Measurements from ENCODE around the gene GAS2L1. TPM values are rescaled to one million over a fixed set of nuclear protein-coding genes. Genes with fewer than 3 reads are reported as not detected.
A peak's percentile ranks its signal among the peaks of the same experiment; 100 is the strongest.

GAS2L1 gene
- total RNA-seq, 8 experiments from 2014 or later, result 0.55 to 14.1 (median 4.0) TPM

- ATAC-seq (replicated peaks in 6 of 8), result no peak
- 28 to 95% (median 80%) methylated on average over 1 to 2 of the region's 2 CpGs; no CpG with 5 or more reads in 1 of the 10 experiments for whole genome bisulfite sequencing, 10 experiments
- H3K27ac ChIP-seq, result no peak overlapping the region
- no peaks in the 10 kb centered on the region for H3K4me1 ChIP-seq (replicated peaks in 1 of 2)
- no peak overlapping the region for H3K4me3 ChIP-seq
- in situ Hi-C loops (cut with MboI; ENCODE audit: low pct_unique_long_range_greater_than_20kb in 2 of 9, low sequenced_read_pairs in 9 of 9, unreplicated experiment in 9 of 9), result no loop called here
Observed at GRCh38 chr22:29288837-29289236, 17.6 kb upstream of the GAS2L1 start.

- ATAC-seq (replicated peaks in 6 of 8), result no peak
- H3K4me3 ChIP-seq, result no peak overlapping the region
- H3K27ac ChIP-seq, result no peak overlapping the region
- WGBS, 10 experiments, result 42 to 100% (median 77%) methylated on average over 2 to 5 of the region's 5 CpGs; no CpG with 5 or more reads in 1 of the 10 experiments
- H3K4me1 ChIP-seq (replicated peaks in 1 of 2), result no peaks in the 10 kb centered on the region
- in situ Hi-C loops (cut with MboI; ENCODE audit: low pct_unique_long_range_greater_than_20kb in 2 of 9, low sequenced_read_pairs in 9 of 9, unreplicated experiment in 9 of 9), result no loop called here
Observed at GRCh38 chr22:29290061-29290460, 16.4 kb upstream of the GAS2L1 start.

GRCh38 chr22:29291215-29291614, 15.2 kb upstream of the GAS2L1 start:
- ATAC-seq (replicated peaks in 6 of 8), result no peak
- Histone ChIP-seq H3K27ac (no peak overlapping the region), H3K4me3 (no peak overlapping the region), H3K4me1 (replicated peaks in 1 of 2) (no peaks in the 10 kb centered on the region)
- WGBS, 10 experiments, result 70 to 96% (median 84%) methylated on average over 1 to 7 of the region's 7 CpGs; no CpG with 5 or more reads in 2 of the 10 experiments
- in situ Hi-C loops (cut with MboI; ENCODE audit: low pct_unique_long_range_greater_than_20kb in 2 of 9, low sequenced_read_pairs in 9 of 9, unreplicated experiment in 9 of 9), result no loop called here

GRCh38 chr22:29292379-29292778, 14.1 kb upstream of the GAS2L1 start:
- ATAC-seq (replicated peaks in 6 of 8), result no peak
- no peak overlapping the region for H3K27ac ChIP-seq
- H3K4me1 ChIP-seq (replicated peaks in 1 of 2), result no peaks in the 10 kb centered on the region
- no peak overlapping the region for H3K4me3 ChIP-seq
- in situ Hi-C loops (cut with MboI; ENCODE audit: low pct_unique_long_range_greater_than_20kb in 2 of 9, low sequenced_read_pairs in 9 of 9, unreplicated experiment in 9 of 9), result no loop called here

GRCh38 chr22:29298641-29299040, 7.8 kb upstream of the GAS2L1 start:
- ATAC-seq (replicated peaks in 6 of 8), result no peak

GRCh38 chr22:29299136-29299900, 7.1 kb upstream of the GAS2L1 start:
- Histone ChIP-seq H3K4me3 (no peak overlapping the region), H3K27ac (no peak overlapping the region), H3K4me1 (replicated peaks in 1 of 2) (no peaks in the 10 kb centered on the region)
- in situ Hi-C loops (cut with MboI; ENCODE audit: low pct_unique_long_range_greater_than_20kb in 2 of 9, low sequenced_read_pairs in 9 of 9, unreplicated experiment in 9 of 9), result no loop called here
- 80 to 100% (median 95%) methylated on average over 1 to 17 of the region's 19 CpGs; no CpG with 5 or more reads in 4 of the 10 experiments for WGBS, 10 experiments
- no peak for ATAC-seq (replicated peaks in 6 of 8)

More at GRCh38 chr22:29298641-29299040, 7.8 kb upstream of the GAS2L1 start:
- Histone ChIP-seq H3K4me1 (replicated peaks in 1 of 2) (no peaks in the 10 kb centered on the region), H3K4me3 (no peak overlapping the region), H3K27ac (no peak overlapping the region)
- in situ Hi-C loops (cut with MboI; ENCODE audit: low pct_unique_long_range_greater_than_20kb in 2 of 9, low sequenced_read_pairs in 9 of 9, unreplicated experiment in 9 of 9), result no loop called here
- 69 to 91% (median 82%) methylated on average over 1 to 6 of the region's 8 CpGs; no CpG with 5 or more reads in 6 of the 10 experiments for WGBS, 10 experiments

GRCh38 chr22:29300467-29300806, 6.0 kb upstream of the GAS2L1 start:
- 13 to 90% (median 81%) methylated on average over 1 to 3 of the region's 4 CpGs; no CpG with 5 or more reads in 4 of the 10 experiments for WGBS, 10 experiments
- H3K4me1 ChIP-seq (replicated peaks in 1 of 2), result no peaks in the 10 kb centered on the region
- H3K27ac ChIP-seq, result no peak overlapping the region
- H3K4me3 ChIP-seq, result no peak overlapping the region
- ATAC-seq (replicated peaks in 6 of 8), result no peak
- in situ Hi-C loops (cut with MboI; ENCODE audit: low pct_unique_long_range_greater_than_20kb in 2 of 9, low sequenced_read_pairs in 9 of 9, unreplicated experiment in 9 of 9), result no loop called here

GRCh38 chr22:29300807-29301601, 5.4 kb upstream of the GAS2L1 start:
- Histone ChIP-seq H3K27ac (no peak overlapping the region), H3K4me1 (replicated peaks in 1 of 2) (no peaks in the 10 kb centered on the region), H3K4me3 (no peak overlapping the region)
- ATAC-seq (replicated peaks in 6 of 8), result peak in 2 of 8 experiments; percentile 3 to 11
- WGBS, 10 experiments, result 60 to 100% (median 87%) methylated on average over 1 to 4 of the region's 10 CpGs; no CpG with 5 or more reads in 3 of the 10 experiments
- in situ Hi-C loops (cut with MboI; ENCODE audit: low pct_unique_long_range_greater_than_20kb in 2 of 9, low sequenced_read_pairs in 9 of 9, unreplicated experiment in 9 of 9), result no loop called here

GRCh38 chr22:29301716-29302401, 4.6 kb upstream of the GAS2L1 start:
- ATAC-seq (replicated peaks in 6 of 8), result peak in 1 of 8 experiments; percentile 1
- Histone ChIP-seq H3K4me3 (no peak overlapping the region), H3K27ac (no peak overlapping the region), H3K4me1 (replicated peaks in 1 of 2) (no peaks in the 10 kb centered on the region)
- 40 to 100% (median 89%) methylated on average over 1 to 11 of the region's 17 CpGs; no CpG with 5 or more reads in 3 of the 10 experiments for WGBS, 10 experiments
- in situ Hi-C loops (cut with MboI; ENCODE audit: low pct_unique_long_range_greater_than_20kb in 2 of 9, low sequenced_read_pairs in 9 of 9, unreplicated experiment in 9 of 9), result no loop called here

GRCh38 chr22:29302402-29302680, 4.1 kb upstream of the GAS2L1 start:
- ATAC-seq (replicated peaks in 6 of 8), result no peak

GRCh38 chr22:29302681-29303465, 3.6 kb upstream of the GAS2L1 start:
- in situ Hi-C loops (cut with MboI; ENCODE audit: low pct_unique_long_range_greater_than_20kb in 2 of 9, low sequenced_read_pairs in 9 of 9, unreplicated experiment in 9 of 9), result no loop called here
- Histone ChIP-seq H3K4me3 (no peak overlapping the region), H3K4me1 (replicated peaks in 1 of 2) (no peaks in the 10 kb centered on the region), H3K27ac (no peak overlapping the region)
- 0 to 81% (median 68%) methylated on average over 1 to 10 of the region's 13 CpGs; no CpG with 5 or more reads in 6 of the 10 experiments for WGBS, 10 experiments
- ATAC-seq (replicated peaks in 6 of 8), result peak in 1 of 8 experiments; percentile 4

More at GRCh38 chr22:29302402-29302680, 4.1 kb upstream of the GAS2L1 start:
- in situ Hi-C loops (cut with MboI; ENCODE audit: low pct_unique_long_range_greater_than_20kb in 2 of 9, low sequenced_read_pairs in 9 of 9, unreplicated experiment in 9 of 9), result no loop called here
- H3K27ac ChIP-seq, result no peak overlapping the region
- 60 to 100% (median 80%) methylated on average over 1 to 2 of the region's 2 CpGs; no CpG with 5 or more reads in 7 of the 10 experiments for WGBS, 10 experiments
- H3K4me1 ChIP-seq (replicated peaks in 1 of 2), result no peaks in the 10 kb centered on the region
- H3K4me3 ChIP-seq, result no peak overlapping the region

- in situ Hi-C loops (cut with MboI; ENCODE audit: low pct_unique_long_range_greater_than_20kb in 2 of 9, low sequenced_read_pairs in 9 of 9, unreplicated experiment in 9 of 9), result no loop called here
- Histone ChIP-seq H3K4me1 (replicated peaks in 1 of 2) (peaks cover 5% of the 10 kb centered on the region in 2 donors), H3K4me3 (peak overlapping the region in 4 of 5 donors; percentile 42 to 49 (median 48)), H3K27ac (no peak overlapping the region)
- ATAC-seq (replicated peaks in 6 of 8), result peak in 6 of 8 experiments; percentile 0 to 2 (median 1)
- WGBS, 10 experiments, result 33 to 94% (median 80%) methylated on average over 1 to 5 of the region's 7 CpGs; no CpG with 5 or more reads in 2 of the 10 experiments
Observed at GRCh38 chr22:29305836-29306174, 645 bp upstream of the GAS2L1 start.
